Right lobe of liver (tissue), 6 donors: Measurements from ENCODE around the gene TUBGCP2. TPM values are rescaled to one million over a fixed set of nuclear protein-coding genes. Genes with fewer than 3 reads are reported as not detected.

Experiments used
- ATAC-seq, 4 donors: fragments of 200-7000 bp; cut with Tn5 transposase; one replicate each; pipeline ENCODE4 v1.9.1; 2020; ENCODE audit warnings: mild to moderate bottlenecking in 4 of 4, moderate library complexity in 4 of 4
- DNase-seq, 3 donors: peaks; one replicate each; pipeline ENCODE4 v3.0.0-alpha.2; 2020
- H3K27ac ChIP-seq, 3 donors: fragments of 200-600 bp; one replicate each; pipeline ENCODE4 v1.8.0; 2022
- H3K27me3 ChIP-seq, 2 donors: fragments of 200-600 bp; one replicate each; pipeline ENCODE4 v1.8.0; 2022
- H3K36me3 ChIP-seq, 4 donors: fragments of 200-600 bp; sonication (generic) in 1 of 4; one replicate each; pipeline versions ENCODE4 v1.5.1 to v1.8.0; 2017 to 2022; ENCODE audit warnings: control low read depth in 1 of 4
- H3K4me1 ChIP-seq, 4 donors: fragments of 200-600 bp; sonication (generic) in 1 of 4; one replicate each; pipeline versions ENCODE4 v1.5.1 to v1.8.0; 2017 to 2022; ENCODE audit warnings: control low read depth in 1 of 4
- H3K4me3 ChIP-seq, 3 donors: fragments of 200-600 bp; one replicate each; pipeline ENCODE4 v1.8.0; 2022
- H3K9me3 ChIP-seq, 4 donors: fragments of 200-600 bp; sonication (generic) in 1 of 4; one replicate each; pipeline versions ENCODE4 v1.5.1 to v1.8.0; 2017 to 2022; ENCODE audit warnings: control low read depth in 1 of 4
- POLR2A ChIP-seq: fragments of 450-650 bp; IDR thresholded peaks from one replicate; pipeline ENCODE4 v1.6.1; 2017; ENCODE audit warnings: antibody characterized with exemption, mild to moderate bottlenecking
- WGBS: methylation state at CpG from one replicate; pipeline ENCODE4 v1.1.6; 2018; ENCODE audit warnings: low coverage, low lambda C conversion rate; ENCODE audit not compliant: insufficient coverage; ENCODE audit errors: missing lambda C conversion rate; 5-methylcytosine and 5-hydroxymethylcytosine counted together
- intact Hi-C, 2 donors: fragments of 100-400 bp; cut with DNase I; formaldehyde crosslinking; loops; one replicate each; pipeline versions ENCODE4 v1.11.2 to v1.14.1; 2022
- total RNA-seq, 6 experiments: library from RNA; depleted of rRNA in 2 of 6; stranded (reverse); fragments of >200 nt in 2 of 6; fragmentation: NEBNext Ultra II Directional in 3 of 6; extraction: Animal tissue kit (Norgen Biotek cat#: 25700) in 3 of 6; gene quantifications; one replicate each; pipeline versions ENCODE4 v1.1.0 to v1.2.4, GENCODE V29; 2016 to 2023
- TF ChIP-seq, protein P1 (sequence below), 4 donors: fragments of 200-600 bp in 3 of 4; fragments of 450-650 bp in 1 of 4; IDR thresholded peaks; one replicate each; pipeline versions ENCODE4 v1.5.1 to v1.8.0; 2016 to 2022; ENCODE audit warnings: antibody characterized with exemption in 4 of 4, mild to moderate bottlenecking in 2 of 4
- donor health status: DM: no; HTN: yes; CAD: no.
- donor health status: DM: no; HTN: no; CAD: no.
- donor health status: DM: no; HTN: no; CAD: no.
- donor health status: DM: no; HTN: yes; CAD: no.
- donor health status: DM: no; HTN: yes; CAD: no.

The TUBGCP2 gene
- total RNA-seq, 6 experiments from 2014 or later: 19.6 to 30.0 (median 25.6) TPM

DNA sequence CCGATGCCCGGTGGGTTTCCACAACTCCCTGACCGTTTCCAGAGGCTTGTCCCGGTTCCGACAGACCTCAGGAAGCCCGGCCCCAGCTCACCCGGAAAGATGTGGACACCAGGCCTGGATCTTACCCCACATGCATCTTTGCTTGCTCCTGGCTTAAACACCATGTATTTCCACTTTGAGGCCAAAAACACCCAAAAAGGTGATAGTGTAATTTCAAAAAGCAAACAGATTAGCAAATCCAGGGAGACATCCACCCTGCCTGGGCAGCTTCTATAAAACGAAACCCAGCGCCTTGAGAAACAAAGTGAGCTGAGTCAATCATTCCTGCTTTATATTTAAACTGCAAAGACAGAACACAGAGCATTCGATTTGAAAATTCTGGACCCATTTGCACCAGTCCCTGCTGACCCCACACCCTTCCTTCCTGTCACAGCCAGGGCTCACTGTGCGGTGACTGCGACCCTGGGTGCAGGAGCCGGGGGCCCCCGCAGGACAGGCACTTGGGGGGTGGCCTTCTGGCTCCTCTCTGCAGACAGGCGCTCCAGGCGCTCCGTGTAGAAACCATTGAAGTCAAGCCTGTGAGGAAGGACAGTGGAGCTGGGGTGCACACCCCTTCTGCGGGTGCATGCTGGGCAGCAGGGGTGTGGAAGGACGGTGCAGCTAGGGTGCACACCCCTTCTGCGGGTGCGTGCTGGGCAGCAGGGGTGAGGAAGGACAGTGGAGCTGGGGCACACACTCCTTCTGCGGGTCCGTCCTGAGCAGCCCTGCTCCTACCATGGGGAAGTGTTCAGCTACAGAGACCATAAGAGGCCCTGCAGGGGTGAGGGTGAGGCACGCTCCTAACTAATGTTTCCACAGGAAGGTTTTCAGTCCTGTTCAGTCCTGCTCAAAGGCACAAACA is 29.1 kb downstream of the TUBGCP2 start:
- H3K27me3 ChIP-seq: no peaks in the 10 kb centered on the region
- 62% methylated on average over 9 of the region's 24 CpGs for WGBS
- no peaks in the 10 kb centered on the region for H3K9me3 ChIP-seq
- ATAC-seq: no peak
- peak overlapping the region in 2 of 3 donors; percentile 39 to 82 for H3K27ac ChIP-seq
- H3K4me3 ChIP-seq: no peak overlapping the region
- H3K4me1 ChIP-seq: peaks cover 0 to 23% (median 8%) of the 10 kb centered on the region in 4 donors
- TF ChIP-seq POLR2A: no peak
- TF ChIP-seq, protein P1, sequence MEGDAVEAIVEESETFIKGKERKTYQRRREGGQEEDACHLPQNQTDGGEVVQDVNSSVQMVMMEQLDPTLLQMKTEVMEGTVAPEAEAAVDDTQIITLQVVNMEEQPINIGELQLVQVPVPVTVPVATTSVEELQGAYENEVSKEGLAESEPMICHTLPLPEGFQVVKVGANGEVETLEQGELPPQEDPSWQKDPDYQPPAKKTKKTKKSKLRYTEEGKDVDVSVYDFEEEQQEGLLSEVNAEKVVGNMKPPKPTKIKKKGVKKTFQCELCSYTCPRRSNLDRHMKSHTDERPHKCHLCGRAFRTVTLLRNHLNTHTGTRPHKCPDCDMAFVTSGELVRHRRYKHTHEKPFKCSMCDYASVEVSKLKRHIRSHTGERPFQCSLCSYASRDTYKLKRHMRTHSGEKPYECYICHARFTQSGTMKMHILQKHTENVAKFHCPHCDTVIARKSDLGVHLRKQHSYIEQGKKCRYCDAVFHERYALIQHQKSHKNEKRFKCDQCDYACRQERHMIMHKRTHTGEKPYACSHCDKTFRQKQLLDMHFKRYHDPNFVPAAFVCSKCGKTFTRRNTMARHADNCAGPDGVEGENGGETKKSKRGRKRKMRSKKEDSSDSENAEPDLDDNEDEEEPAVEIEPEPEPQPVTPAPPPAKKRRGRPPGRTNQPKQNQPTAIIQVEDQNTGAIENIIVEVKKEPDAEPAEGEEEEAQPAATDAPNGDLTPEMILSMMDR (IDR thresholded peaks at IDR 0.05): no peak
- DNase-seq: no peak
- intact Hi-C loops: no loop called here
- H3K36me3 ChIP-seq: peaks cover 0 to 40% (median 21%) of the 10 kb centered on the region in 4 donors

DNA sequence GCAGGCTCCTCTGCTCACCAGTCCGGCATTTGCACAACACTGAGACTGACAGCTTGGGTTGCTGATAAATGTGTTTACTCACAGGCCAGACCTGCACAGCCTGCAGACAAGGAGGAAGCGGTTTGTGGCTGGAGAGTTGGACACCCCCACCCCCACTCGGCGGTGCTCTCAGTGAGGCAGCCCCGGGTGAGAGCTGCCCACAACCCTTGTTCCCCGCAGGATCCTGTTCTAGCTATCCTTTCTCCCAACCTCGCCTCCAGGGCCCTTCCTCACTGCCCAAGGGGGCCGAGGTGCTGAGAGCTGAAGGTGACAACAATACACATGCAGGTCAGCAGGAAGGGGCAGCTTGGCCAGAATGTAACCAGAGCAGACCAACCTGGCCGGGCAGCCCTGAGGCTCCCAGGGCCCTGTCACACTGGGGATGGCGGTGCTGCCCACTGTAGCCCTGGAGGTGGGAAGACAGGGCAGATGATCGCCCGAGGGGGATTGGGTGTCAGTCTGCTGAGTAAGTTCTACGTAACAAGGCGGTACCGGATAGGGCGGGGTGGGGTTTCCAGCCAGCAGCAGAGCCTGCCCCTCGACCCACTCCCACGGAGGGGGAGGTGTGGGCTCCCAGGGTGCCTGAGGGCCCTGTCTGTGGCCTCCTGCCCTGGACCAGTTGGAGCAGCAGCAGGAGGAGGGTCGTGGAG is 30.0 kb downstream of the TUBGCP2 start:
- TF ChIP-seq POLR2A: no peak
- TF ChIP-seq, protein P1 (IDR thresholded peaks at IDR 0.05): no peak
- WGBS: 71% methylated on average over 11 of the region's 19 CpGs
- Histone ChIP-seq H3K27me3 (no peaks in the 10 kb centered on the region), H3K4me3 (peak overlapping the region in 1 of 3 donors; percentile 29), H3K36me3 (peaks cover 0 to 32% (median 15%) of the 10 kb centered on the region in 4 donors), H3K4me1 (peaks cover 0 to 23% (median 8%) of the 10 kb centered on the region in 4 donors), H3K27ac (peak overlapping the region; percentile 34 to 82 (median 39)), H3K9me3 (no peaks in the 10 kb centered on the region)
- peak; percentile 81 to 85 (median 82) for DNase-seq
- ATAC-seq: peak; percentile 75 to 85 (median 80)
- intact Hi-C loops: no loop called here

DNA sequence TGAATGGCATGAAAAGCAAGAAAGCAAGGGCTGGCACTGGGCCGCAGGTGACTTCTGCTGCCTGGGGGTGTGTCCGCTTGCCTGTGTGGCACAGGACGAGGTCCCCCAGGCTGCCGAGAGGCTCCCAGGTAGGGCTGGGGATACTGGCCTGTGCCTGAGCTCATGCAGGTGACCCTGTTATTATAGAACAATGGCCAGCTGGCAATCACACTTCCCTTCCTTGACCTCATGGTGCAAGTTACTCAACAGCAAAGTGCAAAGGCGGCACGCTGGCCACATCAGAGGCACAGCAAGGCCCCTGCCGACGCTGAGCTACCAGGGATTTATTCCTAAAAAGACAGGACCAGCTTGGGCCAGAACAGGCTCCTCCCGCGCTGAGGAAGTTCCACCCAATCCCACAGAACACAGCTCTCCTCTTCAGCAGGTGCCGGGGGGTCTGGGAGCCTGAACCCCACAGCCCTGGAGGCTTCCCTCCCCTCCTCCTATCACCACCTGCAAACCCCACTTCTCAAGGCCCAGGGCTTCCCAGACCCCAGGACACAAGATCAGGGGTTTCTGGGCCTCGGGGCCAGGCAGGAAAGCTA is 30.6 kb downstream of the TUBGCP2 start:
- Histone ChIP-seq H3K4me1 (peaks cover 0 to 23% (median 8%) of the 10 kb centered on the region in 4 donors), H3K4me3 (peak overlapping the region in 1 of 3 donors; percentile 29), H3K27ac (peak overlapping the region in 1 of 3 donors; percentile 82), H3K36me3 (peaks cover 0 to 28% (median 11%) of the 10 kb centered on the region in 4 donors), H3K9me3 (no peaks in the 10 kb centered on the region), H3K27me3 (no peaks in the 10 kb centered on the region)
- TF ChIP-seq, protein P1 (IDR thresholded peaks at IDR 0.05): no peak
- TF ChIP-seq POLR2A: no peak
- no CpG with 5 or more reads among the region's 12 CpGs for WGBS
- peak; percentile 56 to 77 (median 66) for ATAC-seq
- intact Hi-C loops: no loop called here
- peak; percentile 49 to 83 (median 79) for DNase-seq

DNA sequence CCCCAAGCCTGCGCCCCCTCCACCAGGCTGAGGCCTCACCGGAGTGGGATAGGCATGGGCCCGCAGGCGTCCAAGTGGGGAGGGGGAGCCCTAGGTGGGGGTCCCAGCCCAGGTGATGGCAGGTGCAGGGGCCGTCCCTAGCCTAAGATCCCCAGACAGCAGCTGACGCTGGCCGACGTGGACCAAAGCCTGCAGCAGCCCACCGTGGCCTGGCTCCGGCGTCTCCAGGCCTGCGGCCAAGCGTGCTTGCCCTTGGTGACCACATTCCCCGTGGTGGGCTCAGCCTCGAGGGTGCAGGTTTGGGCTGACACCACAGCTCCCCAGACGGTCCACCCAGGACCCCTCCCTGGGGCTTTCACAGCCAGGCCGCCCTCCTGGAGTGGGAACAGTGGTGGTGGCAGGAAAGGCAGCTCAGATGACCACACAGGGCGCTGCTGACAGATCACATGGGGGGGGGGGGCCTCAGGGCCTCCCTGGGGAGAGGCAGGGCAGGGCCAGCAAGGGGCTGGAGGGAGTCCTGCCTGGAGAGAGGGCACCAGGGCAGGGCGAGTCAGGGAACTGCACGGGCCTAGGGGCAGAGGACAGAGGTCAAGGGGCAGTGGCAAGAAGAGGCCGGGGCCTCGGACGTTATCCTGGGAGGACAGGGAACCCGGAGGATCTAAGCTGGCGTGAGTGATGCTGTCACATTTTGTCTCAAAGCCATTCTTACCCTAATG is 31.2 kb downstream of the TUBGCP2 start:
- DNase-seq (peak; percentile 34 to 64 (median 58)), ATAC-seq (peak in 2 of 4 donors; percentile 5 to 7)
- no peak for TF ChIP-seq POLR2A
- TF ChIP-seq, protein P1 (IDR thresholded peaks at IDR 0.05): no peak
- Histone ChIP-seq H3K27me3 (no peaks in the 10 kb centered on the region), H3K9me3 (no peaks in the 10 kb centered on the region), H3K27ac (peak overlapping the region in 1 of 3 donors; percentile 82), H3K4me1 (peaks cover 0 to 23% (median 8%) of the 10 kb centered on the region in 4 donors), H3K4me3 (no peak overlapping the region), H3K36me3 (peaks cover 0 to 22% (median 5%) of the 10 kb centered on the region in 4 donors)
- intact Hi-C loops: no loop called here
- 45% methylated on average over 6 of the region's 25 CpGs for WGBS
